AG09319 (cell line): ENCODE data around the gene GRK1.
"Not testable (repeated sequence)": the region's sequence is repeated elsewhere in the genome, so short reads cannot be mapped to it uniquely, and the experiment has no call there.

Experiments used
- DNase-seq: peaks from one replicate; pipeline ENCODE4 v3.0.0-alpha.2; 2010; ENCODE audit warnings: low read depth; ENCODE audit errors: extremely low read depth
- TF ChIP-seq, protein P1 (sequence below): IDR thresholded peaks from 2 replicates; pipeline ENCODE4 v1.5.1; 2011; ENCODE audit warnings: low read depth, mild to moderate bottlenecking, inconsistent platforms, low read length, moderate library complexity

The GRK1 gene

DNA sequence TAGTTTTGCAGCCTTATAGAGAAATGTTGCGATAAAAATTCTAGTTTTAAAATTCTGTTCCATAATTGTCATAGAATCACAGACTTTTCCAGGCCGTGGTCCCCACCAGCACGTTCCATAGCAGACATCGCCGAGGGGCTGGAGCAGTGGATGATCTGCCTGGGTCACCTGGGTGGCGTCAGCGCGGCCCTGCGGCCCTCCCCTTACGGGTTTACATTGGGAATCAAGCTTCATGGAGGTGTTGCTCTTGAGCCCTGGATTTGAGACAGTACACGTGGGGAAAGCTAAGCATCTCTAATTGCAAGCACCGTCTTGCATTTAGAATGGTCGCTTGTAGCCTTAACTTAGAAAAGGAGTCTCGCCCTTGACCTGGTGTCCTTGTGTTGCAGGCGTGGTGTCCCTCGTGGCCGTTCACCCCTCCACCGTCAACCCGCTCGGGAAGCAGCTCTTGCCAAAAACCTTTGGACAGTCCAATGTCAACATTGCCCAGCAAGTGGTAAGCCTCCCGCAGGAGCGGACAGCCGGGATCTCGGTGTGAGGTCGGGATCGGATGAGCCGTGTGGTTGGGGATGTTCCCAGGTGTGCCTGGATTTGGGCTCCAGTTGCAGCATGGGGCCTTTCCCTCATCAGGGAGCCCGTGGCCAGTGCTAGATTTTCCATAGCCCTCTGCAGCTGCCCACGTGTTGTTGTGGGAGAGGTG is 44.1 kb upstream of the GRK1 start:
- TF ChIP-seq, protein P1, sequence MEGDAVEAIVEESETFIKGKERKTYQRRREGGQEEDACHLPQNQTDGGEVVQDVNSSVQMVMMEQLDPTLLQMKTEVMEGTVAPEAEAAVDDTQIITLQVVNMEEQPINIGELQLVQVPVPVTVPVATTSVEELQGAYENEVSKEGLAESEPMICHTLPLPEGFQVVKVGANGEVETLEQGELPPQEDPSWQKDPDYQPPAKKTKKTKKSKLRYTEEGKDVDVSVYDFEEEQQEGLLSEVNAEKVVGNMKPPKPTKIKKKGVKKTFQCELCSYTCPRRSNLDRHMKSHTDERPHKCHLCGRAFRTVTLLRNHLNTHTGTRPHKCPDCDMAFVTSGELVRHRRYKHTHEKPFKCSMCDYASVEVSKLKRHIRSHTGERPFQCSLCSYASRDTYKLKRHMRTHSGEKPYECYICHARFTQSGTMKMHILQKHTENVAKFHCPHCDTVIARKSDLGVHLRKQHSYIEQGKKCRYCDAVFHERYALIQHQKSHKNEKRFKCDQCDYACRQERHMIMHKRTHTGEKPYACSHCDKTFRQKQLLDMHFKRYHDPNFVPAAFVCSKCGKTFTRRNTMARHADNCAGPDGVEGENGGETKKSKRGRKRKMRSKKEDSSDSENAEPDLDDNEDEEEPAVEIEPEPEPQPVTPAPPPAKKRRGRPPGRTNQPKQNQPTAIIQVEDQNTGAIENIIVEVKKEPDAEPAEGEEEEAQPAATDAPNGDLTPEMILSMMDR, result no peak
- no peak for DNase-seq

DNA sequence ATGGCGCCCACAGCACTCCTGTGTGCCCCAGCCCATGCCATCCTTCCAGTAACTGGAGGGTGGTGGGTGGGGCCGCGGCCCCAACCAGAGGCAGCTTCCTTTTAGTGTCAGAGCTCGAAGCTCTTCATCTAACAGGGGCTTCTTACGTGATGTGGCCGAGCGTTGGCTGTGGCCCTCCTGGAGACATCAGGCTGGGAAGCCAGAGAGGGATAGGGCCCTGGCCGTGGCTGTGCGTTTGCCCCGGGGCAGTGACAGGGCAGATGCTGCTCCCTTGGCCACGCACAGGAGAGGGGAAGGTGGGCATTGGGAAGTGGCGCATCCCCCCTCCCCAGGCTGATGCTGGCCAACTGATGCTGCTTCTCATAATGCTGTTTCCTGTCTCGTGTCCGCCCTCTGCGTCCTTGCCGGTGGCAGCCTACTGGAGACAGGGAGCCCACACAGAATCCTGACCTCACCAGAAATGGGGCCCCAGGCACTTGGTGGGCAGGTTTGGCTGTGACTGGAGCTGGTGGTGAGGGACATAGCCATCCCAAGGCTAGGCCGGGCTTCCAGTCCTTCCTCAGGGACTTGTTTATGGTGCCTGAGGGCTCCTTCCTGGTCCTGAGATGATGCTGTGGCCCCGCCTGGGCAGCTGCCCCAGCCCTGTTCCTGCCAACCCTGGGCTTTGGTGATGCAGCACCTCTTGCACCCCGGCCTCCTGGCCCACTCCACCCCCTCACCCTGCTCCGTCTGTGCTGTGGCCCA is 43.4 kb upstream of the GRK1 start:
- DNase-seq, result no peak
- TF ChIP-seq, protein P1, result no peak

DNA sequence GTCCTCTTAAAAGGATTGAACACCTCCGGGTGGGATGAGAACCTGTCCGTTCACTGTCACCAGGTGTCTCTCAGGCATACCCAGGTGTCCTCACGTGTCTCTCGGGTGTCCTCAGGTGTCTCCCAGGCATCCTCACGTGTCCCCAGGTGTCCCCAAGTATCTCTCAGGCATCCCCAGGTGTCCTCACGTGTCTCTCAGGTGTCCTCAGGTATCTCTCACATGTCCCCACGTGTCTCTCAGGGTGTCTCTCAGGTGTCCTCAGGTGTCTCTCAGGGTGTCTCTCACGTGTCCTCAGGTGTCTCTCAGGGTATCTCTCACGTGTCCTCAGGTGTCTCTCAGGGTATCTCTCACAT is 42.8 kb upstream of the GRK1 start:
- TF ChIP-seq, protein P1, result no peak
- no peak for DNase-seq

DNA sequence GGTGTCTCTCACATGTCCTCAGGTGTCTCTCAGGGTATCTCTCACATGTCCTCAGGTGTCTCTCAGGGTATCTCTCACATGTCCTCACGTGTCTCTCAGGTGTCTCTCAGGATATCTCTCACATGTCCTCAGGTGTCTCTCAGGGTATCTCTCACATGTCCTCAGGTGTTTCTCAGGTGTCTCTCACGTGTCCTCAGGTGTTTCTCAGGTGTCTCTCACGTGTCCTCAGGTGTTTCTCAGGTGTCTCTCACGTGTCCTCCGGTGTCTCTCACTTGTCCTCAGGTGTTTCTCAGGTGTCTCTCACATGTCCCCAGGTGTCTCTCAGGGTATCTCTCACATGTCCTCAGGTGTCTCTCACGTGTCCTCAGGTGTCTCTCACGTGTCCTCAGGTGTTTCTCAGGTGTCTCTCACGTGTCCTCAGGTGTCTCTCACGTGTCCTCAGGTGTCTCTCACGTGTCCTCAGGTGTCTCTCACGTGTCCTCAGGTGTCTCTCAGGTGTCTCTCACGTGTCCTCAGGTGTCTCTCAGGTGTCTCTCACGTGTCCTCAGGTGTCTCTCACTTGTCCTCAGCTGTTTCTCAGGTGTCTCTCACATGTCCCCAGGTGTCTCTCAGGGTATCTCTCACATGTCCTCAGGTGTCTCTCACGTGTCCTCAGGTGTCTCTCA is 42.2 kb upstream of the GRK1 start:
- DNase-seq, result not testable (repeated sequence)

DNA sequence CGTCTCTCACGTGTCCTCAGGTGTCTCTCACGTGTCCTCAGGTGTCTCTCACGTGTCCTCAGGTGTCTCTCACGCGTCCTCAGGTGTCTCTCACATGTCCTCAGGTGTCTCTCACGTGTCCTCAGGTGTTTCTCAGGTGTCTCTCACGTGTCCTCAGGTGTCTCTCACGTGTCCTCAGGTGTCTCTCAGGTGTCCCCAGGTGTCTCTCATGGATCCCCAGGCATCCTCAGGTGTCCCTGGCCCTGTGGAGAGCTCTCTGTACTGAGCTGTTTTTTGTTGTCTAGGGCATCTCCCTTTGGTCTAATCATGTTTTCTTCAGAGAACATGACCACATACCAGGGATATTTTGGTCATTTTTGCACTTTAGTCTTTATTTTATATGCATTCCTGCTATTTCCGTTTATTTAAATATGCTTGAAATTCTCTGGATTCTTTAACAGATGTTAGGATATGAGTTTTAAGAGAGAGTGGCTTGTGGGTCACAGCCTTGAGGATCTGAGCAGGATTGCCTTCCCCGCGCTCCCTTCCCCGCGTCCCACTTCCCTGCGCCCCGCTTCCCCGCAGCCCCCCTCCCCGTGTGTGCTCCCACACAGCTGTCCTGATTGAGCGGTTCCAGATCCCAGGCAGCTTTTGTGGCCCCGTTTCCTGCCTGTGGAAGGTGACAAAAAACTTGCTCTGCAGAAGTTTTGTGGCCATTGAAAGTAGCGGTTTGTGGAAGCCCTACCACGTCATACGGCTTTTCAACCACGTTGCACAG is 40.9 kb upstream of the GRK1 start:
- no peak for DNase-seq
- TF ChIP-seq, protein P1, result no peak

DNA sequence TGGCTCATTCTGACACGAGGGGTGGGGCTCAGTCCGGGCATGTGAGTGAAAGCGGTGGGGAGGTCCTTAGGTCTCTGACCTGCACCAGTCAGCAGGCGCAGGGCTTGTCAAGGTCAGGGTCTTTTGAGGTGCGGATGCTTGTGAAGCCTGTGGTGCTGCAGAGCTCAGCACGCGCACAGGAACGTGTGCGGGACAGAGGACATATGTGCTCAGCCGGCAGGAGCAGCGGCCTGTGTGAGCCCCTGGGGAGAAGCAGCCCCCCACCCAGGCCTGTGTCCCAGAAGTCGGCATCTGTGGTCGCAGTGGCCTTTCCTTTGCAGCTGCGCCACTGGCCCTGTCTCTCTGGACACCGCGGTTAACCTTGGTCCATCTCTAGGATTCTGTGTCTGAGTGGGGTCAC is 39.9 kb upstream of the GRK1 start:
- TF ChIP-seq, protein P1, result no peak
- no peak for DNase-seq

DNA sequence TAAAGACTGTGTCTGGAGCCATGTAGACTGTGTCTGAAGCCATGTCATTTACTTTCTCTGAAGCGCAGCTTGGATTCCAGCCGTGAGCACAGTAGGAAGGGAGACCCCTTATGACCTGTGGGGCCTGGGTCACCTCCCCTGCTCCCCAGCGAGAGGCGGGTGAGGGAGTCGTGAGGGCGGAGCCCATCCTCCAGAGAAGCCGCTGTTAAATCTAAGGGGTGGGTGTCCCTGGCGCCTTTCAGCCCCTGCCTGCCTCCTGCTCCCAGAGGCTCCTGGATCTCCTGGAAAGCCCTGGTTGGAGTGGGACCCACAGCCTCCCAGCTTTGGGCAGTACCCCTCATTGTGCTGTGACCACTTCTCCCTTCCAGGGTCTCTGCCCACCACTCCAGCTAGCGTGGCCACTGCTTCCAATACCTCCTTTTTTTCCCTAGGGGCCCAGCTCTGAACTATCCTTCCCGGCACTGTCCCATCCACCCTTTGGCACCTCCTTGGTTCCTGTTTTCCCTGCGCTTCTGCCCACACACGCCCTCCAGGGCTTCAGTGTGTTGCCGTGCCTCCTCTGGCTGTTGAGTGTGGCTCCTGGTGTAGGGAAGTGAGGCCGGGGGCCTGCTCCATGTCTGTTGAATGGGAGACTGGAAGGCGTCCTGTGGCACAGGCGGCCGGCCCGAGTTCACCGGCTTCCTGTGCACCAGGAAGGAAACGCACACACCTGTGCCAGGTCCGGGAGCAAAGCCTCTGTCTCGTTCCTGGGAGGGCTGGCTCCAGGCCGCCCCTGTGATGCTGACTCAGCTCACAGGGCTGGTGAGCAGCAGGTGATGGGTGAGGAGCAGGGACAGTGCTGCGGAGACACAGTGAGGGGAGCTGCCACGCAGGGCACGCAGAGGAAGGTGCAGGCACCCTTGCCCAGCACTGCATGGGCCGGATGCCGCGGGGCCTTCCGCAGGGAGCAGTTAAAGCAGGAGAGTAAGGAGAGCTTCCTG is 38.4 kb upstream of the GRK1 start:
- no peak for DNase-seq
- TF ChIP-seq, protein P1, result no peak
